NCI-H69 (cell line): ENCODE results near the gene HECTD4.
A peak's percentile ranks its signal among the peaks of the same experiment; 100 is the strongest.

Source experiments
- DNase-seq: peaks from one replicate; lab custom pipeline; 2025; lab: John Stamatoyannopoulos, UW

HECTD4 gene

DNA sequence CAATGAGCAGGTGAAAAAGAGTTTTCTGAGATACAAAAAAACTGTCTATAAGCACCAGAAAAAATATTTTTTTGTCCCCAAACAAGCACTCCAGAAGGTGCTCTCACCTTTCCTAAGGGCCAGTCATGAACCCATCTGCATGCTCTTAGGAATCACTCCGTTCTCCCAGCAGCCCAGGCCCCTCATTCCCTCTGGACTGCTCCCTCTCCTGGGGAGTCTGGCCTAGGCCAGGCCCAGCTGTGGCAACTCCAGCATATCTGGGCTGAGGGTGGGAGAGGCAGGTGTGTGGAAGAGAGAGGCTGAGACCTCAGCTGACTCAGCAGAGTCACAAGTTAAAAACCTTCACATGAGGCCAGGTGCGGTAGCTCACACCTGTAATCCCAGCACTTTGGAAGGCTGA is 202.3 kb downstream of the HECTD4 start:
- no peak for DNase-seq

DNA sequence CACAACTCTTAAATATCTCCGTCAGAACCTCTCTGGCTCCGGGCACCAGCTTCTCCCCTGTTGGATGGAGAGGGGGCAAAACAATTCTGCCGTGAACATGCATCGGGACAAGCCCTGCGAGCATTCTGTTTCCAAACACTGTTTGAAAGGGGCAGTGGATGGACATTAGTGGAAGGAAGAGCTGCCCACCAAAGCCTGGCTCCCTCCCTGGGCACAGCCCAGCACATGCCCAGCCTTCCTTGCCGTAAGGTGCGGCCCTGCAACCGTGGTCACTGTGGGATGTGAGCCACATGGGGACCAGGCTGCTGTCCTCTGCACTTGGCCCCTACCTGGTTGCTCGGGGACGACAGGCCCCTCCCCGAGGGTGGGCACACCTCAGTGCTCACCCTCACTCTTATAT is 202.9 kb downstream of the HECTD4 start:
- DNase-seq, result no peak

DNA sequence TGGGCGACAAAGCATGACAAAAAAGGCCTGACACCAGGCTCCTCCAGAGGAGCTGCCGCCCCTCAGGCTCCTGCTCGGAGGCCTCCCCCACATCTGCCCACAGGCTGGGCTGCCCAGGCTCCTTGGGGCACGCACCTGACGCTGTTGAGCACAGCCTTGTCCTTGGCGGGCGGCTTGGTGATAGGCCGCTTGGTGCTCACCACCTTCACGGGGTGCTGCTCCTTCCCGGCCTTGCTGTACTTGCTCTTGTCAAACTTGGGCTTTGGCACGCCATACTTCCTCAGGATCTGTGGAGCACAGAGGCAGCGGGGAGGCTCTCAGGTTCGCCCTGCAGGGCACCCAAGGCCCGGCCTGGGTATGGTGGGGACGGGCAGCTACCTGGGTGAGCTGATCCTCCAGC is 203.4 kb downstream of the HECTD4 start:
- no peak for DNase-seq

DNA sequence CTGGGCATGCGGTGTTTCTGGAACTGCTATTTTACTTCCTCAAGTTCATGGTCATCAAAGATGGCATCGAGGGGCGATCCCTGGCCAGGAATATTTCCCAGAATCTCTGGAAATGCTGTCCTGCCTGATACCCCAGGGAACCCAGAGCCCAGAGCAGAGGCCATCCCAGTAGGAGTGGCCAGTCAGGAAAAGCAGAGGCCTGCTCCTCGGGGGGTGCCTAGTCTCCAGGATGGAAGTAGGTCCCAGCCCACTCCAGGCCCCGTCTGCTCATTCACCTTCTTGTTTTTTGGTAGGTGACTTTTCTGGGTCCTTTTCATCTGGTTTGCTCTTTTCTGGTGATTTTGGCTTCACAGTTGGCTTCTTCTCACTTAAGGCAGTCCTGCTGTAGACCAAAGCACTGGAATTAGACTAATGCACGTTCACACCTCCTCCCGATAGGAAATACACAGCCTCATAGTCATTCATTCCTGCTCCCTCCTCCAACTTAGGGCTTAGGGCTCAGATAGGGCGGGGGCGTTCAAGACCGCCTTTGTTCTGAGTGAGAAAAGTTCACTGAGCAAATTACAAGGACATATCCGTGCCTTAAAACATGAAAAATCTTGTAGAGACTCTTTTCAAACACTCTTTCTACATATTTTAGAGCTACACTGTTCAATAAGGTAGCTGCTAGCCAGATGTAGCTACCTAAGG is 205.8 kb downstream of the HECTD4 start:
- no peak for DNase-seq

DNA sequence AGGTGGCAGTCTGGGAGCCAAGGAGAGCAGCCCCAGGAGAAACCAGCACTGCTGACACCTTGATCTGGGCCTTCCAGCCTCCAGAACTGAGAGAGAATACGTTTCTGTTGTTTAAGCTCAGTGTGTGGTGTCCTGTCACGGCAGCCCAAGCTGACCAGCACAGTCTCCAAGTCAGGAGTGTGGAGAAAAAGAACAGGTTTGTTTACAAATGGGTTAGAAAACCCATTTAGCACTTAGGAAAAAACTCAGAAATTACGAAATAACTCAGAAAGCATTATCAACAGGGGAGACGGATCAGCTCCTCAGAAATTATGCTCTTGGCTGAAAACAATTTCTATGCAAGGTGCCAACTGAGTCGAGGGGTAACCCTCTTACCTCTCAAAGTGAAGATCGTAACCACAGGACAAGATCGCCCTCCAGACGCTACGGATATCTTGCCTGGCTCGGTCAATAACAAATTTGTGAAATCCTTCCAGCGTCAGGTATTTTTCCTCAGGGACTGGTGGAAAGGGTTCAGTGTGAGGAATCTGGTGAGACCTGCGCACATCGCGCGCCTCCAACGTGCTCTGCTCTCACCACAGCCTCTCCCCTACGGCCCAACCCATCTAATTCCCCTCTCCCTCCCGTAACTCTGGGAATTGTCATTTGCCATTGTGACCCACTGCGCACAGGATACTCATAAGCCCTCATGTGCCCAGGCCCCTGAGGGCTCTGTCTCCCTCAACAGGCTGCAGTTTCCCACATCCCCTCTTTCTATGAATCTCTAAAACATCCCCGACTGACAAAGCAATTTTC is 206.7 kb downstream of the HECTD4 start:
- no peak for DNase-seq

DNA sequence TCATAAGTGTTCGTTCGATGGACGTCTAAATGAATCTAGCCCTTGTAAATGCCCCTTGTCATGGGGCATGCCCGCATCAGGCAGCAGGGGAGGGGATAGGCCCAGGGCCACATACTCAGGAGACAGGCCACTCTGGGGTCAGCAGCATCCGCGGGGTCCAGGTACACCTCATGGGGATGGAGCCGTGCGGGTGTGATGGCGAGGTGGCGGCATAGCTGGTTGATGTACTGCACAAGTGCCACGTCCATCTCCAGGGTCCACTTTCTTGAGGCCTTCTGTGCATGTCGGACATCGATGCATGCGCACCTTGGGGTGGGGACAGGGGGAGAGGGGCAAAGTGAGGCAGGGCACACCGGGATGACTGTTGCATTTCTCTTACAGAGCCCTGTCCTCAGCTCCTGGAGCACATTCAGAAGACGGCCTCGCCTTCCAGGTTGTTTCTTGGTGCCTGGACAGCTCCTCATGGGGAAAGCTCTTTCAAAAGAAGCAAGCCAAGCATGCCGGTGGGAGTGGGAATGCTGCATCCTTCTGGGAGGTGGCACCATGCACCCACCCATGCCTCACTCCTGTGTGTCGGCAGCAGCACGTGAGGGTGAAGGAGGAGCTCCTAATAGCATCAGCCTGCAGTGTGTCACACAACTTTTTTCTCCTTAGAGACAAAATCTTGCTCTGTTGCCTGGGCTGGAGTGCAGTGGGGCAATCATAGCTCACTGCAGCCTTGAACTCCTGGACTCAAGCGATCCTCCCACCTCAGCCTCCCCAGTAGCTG is 209.5 kb downstream of the HECTD4 start:
- no peak for DNase-seq

DNA sequence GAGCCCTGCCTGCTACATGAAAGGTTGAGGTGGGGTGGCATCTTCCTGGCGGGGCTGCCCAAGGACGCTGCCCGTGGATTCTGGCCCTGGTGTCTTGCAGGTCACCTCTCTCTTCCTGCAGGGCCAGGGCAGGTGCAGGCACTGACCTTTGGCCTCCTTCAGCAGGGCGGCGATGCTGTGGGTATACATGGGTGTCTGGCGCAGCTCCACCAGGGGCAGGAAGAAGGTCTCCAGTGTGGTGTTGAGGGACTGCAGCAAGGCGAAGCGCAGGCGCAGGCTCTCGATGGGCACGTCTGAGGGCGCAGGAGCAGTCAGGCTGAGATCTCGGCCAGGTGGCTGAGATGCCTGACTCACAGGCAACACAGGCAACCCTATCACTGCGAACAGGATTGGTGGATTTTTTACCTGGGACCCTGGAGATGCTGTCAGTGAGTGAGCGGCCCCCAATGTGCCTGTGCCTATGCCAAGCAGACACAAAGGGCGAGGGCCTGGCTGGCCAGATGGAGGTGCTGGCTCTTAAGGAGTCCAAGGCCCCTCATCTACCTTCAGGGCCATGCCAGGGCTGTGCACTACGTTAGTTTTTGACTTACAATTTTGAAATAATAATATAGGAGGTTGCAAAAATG is 211.1 kb downstream of the HECTD4 start:
- no peak for DNase-seq

DNA sequence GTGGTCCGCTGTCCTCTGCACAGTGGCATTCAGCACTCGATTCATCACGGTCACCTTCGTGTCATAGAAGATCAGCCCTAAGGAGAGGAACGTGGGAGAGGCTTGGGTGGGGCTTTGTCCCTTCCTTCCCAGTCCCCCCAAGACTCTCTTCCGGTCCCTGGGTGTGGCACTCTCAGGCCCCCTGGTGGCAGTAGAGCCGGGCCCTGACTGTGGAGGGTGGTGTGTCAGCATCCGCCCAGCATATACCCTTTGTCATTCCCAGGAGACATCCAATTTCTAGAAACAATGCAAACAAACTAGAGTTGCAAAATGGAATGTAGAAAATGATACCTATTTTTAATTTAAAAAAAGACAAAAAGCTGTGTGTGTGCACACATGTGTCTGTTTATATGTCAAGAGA is 211.9 kb downstream of the HECTD4 start:
- peak; percentile 10 for DNase-seq

DNA sequence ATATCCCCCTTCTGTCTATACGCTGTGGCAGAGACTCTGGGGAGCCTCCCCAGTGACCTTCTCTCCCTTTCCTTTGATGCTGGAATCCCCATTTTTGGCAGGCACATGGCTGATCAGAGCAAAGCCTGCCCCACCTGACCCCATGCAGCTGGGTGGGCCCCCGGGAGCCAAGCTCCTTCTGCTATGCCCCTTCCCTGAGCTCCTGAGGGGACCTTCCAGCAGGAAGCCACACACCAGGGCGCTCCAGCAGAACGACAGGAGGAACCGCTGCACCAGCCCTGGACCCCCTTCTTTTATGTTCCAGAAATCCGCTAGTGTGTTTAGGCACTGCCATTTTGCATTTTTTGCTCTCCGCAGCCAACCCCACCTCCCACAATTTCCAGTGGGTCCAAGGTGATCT is 212.3 kb downstream of the HECTD4 start:
- no peak for DNase-seq

DNA sequence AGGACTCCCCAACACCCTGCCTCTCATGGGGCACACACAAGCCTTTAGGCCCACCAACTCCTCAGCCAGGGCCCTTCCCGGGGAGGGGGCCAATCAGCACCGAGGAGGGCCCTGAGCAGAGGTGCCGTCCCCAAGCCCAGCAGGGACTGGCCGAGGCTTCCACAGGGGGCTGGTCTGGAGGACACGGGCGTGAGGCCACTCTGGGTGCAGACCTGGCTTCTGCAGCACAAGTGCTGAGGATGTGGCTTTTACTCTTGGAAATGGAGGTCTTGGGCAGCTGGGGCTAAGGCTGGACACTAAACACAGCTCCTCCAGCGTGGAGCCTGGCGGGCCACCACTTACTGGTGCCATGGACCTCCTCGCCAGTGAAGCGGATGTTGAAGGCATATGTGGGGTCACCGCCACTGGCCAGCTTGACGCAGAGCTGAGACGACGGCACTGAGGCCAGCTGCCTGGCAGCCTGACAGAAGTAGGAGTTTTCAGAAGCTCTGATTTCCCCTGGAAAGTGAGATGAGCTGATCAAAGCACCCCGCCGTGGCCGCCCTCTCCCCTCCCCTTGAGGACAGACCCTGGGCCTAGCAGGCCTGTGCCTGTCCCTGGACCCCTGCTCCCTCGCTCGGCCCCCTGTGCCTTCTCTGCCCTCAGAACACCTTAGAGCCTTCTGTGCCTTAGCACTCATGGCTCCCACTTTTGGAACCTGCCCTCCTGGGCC is 212.9 kb downstream of the HECTD4 start:
- DNase-seq, result no peak

DNA sequence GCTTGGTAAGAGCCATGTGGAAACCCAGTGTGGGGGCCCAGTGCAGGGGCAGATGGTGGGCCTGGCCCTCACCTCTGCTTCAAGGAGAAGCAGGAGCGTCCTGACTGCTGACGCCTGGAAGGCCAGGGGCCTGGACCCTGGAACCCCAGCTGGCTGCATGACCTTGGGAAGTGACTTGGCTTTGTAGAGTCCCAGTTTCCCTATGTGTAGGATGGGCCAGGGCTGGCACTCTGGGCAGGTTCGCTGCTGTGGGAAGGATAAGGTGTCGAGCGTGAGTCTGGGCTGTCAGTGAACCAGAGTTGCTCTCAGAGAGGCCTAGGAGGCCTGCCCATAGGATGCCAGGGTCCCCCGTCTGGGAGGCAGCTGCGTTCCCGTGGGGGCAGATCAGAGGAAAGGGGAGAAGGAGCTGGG is 213.7 kb downstream of the HECTD4 start:
- DNase-seq, result no peak

DNA sequence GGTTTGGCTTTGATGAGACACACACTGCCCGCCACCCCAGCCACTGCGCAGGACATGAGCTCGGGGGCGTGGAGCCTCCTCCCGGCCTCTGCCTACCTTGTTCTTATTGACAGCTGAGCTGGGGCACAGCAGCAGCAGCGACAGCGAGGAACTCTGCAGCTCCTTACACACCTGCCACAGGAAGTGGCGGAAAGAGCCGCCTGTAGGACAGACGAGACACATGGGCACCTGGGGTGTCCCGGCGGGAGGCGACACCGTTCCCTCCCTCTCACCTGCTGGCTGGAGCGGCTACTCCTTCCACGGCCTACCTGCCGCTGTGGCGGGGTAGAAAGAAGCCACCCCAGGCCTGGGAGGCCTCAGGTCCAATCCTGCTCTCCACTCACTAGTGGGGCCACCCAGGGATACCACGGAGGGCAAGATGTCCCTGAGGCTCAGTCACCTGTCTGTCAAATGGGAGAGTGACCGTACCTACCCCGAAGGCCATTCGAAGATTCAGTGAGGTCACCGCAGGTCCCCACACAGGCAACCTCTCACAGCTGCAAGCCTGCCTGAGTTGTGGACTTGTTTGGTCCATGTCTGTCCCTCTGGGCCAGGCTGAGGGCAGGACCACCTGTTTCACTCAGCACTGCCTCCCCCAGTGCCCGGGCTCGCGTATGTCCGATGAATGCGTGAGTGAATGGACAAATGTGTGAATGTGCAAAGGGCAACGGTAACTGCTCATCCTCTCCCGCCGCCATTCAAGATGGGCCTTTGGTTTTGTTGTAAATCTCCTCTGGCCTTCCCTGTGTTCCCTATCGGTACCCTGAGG is 214.3 kb downstream of the HECTD4 start:
- DNase-seq, result peak; percentile 76

DNA sequence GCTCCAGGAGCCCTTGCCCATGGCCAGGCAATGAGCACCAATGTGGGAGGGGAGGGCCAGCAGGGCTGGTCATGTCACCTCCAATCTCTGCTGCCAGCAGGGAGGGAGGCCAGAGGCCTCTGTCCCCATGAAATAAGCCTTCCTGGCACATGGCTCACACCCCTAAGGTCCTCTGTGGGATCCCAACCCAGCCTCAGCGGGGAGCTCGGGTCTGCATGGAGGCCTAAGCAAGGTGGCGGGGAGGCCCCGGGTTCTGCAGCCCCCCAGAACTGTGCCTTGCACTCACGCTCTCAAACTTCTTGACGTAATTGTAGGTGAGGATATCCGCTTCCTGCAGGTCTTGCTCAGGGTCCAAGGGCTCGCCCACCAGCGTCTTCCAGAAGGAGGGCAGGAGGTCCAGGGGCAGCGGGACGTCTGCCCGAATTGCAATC is 215.2 kb downstream of the HECTD4 start:
- DNase-seq, result no peak

DNA sequence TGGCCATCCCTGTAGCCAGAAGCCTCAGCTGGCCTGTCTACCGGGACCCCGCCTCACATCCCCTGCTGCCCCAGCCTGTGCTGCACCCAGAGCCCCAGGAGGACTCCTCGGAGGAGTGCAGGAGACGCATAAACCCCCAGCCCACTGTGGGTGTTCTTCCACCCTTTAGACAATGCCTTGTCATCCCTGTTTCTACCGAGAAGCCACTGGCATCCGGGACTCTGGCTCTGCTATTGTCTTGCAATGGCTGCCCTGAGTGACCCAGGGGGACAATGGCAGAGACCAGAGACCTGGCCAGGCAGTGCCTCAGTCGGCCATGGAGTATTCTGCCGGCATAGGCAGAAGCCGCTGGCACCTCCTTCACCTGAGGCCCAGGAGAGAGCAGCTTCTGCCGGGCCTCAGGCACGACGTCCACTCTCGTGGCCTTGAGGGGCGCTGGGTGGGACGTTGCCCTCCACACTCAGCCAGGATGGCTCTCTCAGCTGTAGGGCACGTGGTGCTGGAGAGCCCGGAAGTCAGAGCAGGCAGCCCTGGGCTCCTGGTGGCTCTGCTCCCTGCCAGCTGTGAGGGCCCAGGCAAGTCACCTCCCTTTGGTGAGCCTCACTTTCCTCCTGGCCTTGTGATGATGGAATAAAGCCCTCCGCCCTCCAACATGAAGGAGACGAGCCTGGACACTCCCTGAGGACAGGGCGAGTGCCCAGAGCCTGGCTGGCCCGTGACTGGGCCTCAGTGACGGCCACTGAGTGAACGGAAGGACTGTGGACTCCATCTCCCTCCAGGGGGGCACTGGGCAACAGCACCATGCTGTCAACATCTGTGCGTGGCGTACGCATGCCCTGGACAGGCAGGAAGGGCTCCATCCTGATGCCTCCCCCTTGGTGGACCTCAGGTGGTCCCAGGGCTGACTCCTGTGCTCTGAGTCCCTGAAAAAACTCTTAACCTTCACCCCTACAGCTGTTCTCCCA is 215.9 kb downstream of the HECTD4 start:
- no peak for DNase-seq

DNA sequence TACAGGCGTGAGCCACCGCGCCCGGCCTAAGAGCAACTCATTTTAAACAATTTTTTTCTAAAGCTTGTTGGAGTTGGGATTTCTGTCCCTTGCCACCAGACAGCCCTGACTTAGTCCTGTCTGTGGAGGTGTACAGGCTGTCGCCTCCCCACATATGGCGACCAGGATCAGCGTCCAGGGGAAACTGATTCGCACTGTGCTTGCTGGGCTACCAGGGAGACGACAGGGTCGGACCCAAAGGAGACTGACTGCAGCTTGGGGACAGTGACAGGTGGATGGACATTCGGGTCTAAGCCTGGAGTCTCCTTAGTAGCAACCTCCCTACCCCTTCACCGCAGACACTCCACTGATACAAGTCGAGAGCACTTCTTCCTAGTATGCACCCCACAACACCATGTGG is 216.6 kb downstream of the HECTD4 start:
- no peak for DNase-seq

DNA sequence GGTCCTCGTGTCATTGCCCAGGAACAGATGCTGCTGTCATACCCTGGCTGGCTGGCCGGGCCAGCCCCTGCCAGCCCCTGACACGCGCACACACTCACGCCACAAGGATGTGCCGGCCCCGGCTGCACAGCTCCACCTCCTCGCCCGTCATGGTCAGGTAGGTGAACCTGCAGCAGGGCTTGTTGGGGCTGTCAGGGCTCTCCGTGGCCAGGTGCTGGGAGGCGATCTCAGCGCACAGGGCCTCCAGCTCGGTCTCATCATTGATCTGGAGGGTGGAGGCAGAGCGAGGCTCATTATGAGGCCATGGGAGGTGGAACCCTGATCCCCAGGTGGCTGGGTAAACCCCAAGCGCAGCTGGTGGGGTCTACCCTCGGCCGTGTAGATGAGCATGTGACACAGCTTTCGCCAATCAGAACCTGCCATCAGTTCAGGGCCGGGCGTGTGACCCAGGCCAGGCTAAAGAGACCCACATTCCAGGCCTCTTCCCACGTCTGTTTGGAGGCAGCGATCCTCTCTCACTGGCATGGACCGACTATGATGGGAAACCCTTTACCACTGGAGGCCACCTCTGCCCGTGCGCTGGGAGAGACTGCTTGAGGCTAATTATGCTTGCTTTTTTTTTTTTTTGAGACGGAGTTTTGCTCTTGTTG is 218.1 kb downstream of the HECTD4 start:
- DNase-seq, result no peak

DNA sequence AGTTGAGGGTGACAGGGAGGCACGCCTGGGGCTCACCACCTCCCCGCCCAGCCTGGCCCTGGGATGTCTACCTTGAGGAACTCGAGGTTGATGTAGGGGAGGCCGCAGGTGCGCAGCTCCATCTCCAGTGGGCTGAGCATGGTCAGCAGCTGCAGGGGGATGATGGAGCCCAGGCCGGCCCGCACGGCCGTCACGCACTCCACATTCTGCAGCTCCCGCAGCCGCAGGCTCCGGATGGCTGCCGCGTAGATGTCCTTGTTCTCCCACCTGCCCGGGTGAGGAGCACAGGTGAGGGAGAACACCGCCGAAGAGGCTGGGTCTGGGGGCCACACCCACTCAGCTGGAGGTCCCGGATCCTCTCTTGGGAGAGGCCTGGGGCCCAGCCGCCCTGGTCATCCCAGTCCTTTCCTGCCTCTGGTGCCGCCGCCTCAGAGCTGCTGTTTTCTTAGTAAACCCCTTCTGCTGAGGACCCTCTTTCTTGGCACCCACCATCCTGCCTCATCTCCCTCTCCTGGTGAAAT is 218.7 kb downstream of the HECTD4 start:
- no peak for DNase-seq

DNA sequence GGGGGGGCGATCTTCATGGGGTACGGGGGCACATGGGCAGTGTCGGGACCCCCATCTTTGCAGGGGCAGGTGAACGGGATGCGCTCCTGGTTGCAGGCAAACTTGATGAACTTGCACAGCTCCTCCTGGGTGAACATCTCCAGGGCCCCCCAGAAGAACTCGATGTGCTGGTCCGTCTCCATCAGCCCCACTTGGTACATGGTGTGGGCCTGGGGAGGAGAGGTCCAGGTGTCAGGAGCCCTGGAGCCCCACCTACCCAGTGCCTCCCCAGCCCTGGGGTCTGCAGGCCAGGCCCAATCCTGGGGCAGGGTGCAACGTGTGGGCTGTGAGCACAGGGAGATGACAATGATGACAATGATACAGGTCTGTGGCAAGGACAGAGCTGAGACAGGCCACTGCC is 219.2 kb downstream of the HECTD4 start:
- no peak for DNase-seq

DNA sequence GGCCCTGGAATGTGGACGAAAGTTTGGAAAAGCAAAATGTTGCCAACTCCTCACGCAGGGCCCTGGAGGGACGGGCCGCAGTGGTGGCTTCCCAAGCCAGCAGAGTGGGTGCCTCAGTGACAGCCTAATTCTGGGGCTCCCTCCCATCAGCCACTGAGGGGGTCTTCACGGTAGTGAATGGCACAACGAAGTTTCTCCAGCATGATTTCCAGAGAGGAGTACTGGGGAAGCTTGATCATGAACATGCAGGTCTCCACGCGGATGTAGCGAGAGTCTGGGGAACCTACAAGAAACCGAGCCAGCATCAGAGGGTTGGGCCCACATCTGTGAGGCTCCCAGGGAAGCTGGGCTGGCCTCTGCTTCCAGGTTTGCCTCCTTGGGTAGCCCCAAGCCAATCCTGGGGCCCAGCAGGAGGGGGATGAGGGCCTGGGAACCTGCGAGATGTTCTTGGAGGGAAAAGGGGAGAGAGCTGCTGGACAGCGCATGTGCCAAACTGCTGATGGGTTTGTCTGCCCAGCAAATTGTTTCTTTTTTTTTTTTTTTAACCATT is 219.9 kb downstream of the HECTD4 start:
- DNase-seq, result no peak
